ENCODE data around the gene TOPBP1. TPM values are rescaled to one million over a fixed set of nuclear protein-coding genes. Genes with fewer than 3 reads are reported as not detected.

Gene TOPBP1
- total and polyA plus RNA-seq, 2 experiments from 2014 or later, result 15.8 to 42.2 TPM

GRCh38 chr3:133598405-133598804 lies 63.3 kb downstream of the TOPBP1 start (continued):
- TF ChIP-seq ZNF462 (CRISPR knock-in tag; IDR thresholded peaks at IDR 0.05) (no peak), ETS1 (IDR thresholded peaks at IDR 0.05) (no peak), EZH2 (IDR thresholded peaks at IDR 0.05; ENCODE audit: low read depth, unreplicated experiment) (no peak), STAT1 (IDR thresholded peaks at IDR 0.05; ENCODE audit: unreplicated experiment) (no peak), JUNB (IDR thresholded peaks at IDR 0.05; ENCODE audit: unreplicated experiment) (no peak), CREB1 (CRISPR knock-in tag; IDR thresholded peaks at IDR 0.05; ENCODE audit: low read depth) (no peak), ZNF331 (CRISPR knock-in tag; IDR thresholded peaks at IDR 0.05; ENCODE audit: low read depth) (no peak)

- peaks cover 1% of the 10 kb centered on the region for H3K27me3 Mint-ChIP-seq (ENCODE audit: insufficient read depth, low read depth, poor library complexity)
- Histone ChIP-seq H3K4me3 (no peak overlapping the region), H3F3A (replicated peaks; ENCODE audit: low read depth) (no peaks in the 10 kb centered on the region), H4K20me1 (replicated peaks; ENCODE audit: insufficient read depth) (no peaks in the 10 kb centered on the region; the same call in 1 of the 2 replicates), H3K79me2 (replicated peaks; ENCODE audit: insufficient read depth) (no peaks in the 10 kb centered on the region), H3K4me1 (ENCODE audit: insufficient read depth) (peaks cover 7% of the 10 kb centered on the region; the same call in 1 of the 2 replicates), H3K36me3 (ENCODE audit: insufficient read depth) (no peaks in the 10 kb centered on the region), H3K9me2 (ENCODE audit: insufficient read depth) (no peaks in the 10 kb centered on the region), H3K27ac (ENCODE audit: low read depth) (no peak overlapping the region), H3K4me2 (no peak overlapping the region), H2AFZ (no peak overlapping the region), H3K27me3 (ENCODE audit: insufficient read depth) (no peaks in the 10 kb centered on the region)
- no peak overlapping the region for H3K27ac Mint-ChIP-seq
- ATAC-seq (no peak), DNase-seq (ENCODE audit: low spot score) (no peak)
- H3K9me3 Mint-ChIP-seq, result no peaks in the 10 kb centered on the region
- no peak for TF ChIP-seq EZH2phosphoT487 (IDR thresholded peaks at IDR 0.05; ENCODE audit: unreplicated experiment)
- no peak for TF ChIP-seq NANOG (IDR thresholded peaks at IDR 0.05; ENCODE audit: borderline replicate concordance)
- H3K4me1 Mint-ChIP-seq, result no peaks in the 10 kb centered on the region
- H3K4me3 Mint-ChIP-seq, result no peak overlapping the region
- no peaks in the 10 kb centered on the region; the same call in 2 of the 3 replicates for H3K36me3 Mint-ChIP-seq (ENCODE audit: low read depth)
Measured at GRCh38 chr3:133595341-133595740, 66.4 kb downstream of the TOPBP1 start.
